Embryonic facial prominence (tissue), 1 donor: Measurements from ENCODE around the gene LAMA5.

Source experiments
- DNase-seq: peaks from one replicate; pipeline ENCODE4 v3.0.0-alpha.2; 2016; ENCODE audit errors: extremely low spot score

The LAMA5 gene

GRCh38 chr20:62370115-62370806 is 3.1 kb upstream of the LAMA5 start:
- no peak for DNase-seq

DNA sequence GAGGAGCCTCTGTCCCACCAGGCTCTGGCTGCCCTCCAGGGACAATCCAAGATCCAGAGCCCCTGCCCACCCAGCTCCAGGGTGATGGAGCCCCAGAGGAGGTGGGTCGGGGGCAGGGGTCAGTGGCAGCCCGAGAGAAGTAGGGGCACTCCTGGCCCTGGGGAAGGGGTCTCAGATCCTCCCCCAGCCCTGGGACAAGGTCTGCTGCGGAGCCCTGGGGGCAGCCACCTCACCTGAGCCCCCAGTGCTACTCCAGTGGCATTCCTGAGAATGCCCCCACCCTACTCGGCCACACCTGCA is 2.7 kb upstream of the LAMA5 start:
- no peak for DNase-seq

DNA sequence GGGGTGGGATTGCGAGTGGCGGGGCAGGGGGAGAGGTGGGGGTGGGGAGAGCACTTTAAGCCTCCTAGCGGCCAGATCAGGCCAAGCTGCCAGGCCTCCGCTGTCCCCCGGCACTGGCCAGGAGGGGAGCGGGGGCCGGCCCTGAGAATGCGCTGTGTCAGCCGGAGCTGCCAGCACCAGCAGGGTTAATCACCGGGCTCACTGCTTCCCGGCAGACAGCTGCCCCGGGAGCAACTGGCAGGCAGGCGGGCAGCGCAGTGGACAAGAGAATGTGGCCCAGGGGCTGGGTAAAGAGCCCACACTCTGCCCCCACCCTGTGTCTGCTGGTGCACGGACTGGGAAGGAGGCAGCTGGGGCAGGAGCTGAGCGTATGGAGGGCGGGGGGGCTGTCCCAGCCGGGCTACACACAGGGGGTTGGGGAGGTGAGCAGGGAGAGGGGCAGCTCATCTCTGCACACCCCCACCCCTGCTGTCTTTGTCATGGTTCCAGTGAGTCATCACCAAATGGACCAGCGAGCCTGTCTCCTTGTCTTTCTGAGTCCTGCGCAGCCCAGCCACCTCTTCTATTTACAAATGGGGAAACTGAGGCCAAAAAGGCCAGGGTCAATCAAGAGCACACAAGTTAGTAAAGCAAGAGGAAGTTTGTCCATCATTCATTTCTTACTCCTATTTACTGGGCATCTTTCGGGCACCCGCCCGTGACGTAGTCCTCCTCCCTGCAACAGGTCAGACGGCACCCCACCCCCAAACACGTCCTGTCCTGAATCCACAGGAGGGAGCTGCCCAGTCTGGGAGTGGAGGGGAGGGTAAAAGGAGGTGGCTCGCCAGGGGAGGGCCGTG is 2.1 kb upstream of the LAMA5 start:
- no peak for DNase-seq

GRCh38 chr20:62368392-62368975 is 1.4 kb upstream of the LAMA5 start:
- no peak for DNase-seq

DNA sequence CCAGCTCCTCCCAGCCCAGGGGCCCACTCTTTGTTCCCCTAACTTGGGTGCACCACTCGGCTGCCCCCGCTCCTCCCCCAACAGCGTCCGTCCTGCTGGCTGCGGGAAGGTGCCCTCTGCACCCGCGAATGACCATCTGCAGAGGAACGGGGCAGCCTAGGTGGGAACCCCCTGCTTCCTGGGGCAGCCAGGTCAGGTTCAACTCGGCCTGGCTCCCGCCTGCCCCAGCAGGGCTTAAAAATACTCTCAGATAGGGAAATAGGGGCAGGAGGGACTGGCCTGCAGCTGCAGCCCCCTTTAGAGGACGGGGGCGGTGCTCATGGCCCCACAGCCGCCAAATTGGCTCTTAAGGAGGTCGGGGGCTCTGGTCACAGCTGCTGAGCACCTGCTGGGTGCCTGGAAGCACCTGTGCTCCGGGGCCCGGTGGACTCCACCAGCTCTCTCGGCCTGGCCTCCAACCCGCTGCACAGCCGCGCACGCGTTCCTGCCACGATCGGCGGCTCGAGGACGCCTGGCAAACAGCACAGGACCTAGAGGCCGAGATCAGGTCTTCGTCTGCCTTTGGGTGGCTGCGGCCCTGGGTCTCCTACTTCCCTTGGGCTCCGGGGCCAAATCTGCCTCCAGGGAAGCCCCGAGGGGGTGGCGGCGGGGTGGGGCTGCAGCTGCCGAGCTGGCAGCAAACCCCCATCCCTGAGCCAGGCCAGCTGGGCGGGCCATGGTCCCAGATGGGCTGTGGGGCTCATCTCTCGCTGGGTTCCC is 700 bp upstream of the LAMA5 start:
- no peak for DNase-seq

- no peak for DNase-seq
These were observed 559 bp downstream of the LAMA5 start for GRCh38 chr20:62366370-62367135.

DNA sequence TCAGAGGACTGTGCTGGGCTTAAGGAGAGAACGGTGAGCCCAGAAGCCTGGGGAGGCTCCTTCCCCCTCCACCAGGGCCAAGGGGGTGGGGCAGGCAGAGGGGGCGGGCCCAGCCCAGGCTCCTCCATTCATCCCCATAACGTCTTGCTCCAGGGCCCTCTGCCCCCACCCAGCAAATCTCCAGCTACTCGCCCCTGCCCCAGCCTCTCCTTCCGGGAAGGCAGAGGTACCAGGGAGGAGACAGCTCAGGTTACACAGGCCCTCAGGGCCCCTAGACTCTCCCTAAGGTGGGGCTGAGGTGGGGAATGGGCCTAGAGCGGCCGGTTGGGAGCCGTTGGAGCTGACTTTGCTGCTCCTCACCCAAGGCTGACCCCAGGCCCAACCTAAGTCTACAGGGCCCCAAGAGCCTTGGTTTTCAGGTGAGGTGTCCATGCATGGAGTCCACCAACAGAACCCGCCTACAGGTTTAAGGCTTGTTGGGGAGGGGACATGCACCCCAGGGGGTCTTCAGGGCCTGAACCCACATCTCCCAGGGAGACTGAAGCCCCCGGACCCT is 1.2 kb downstream of the LAMA5 start:
- no peak for DNase-seq

DNA sequence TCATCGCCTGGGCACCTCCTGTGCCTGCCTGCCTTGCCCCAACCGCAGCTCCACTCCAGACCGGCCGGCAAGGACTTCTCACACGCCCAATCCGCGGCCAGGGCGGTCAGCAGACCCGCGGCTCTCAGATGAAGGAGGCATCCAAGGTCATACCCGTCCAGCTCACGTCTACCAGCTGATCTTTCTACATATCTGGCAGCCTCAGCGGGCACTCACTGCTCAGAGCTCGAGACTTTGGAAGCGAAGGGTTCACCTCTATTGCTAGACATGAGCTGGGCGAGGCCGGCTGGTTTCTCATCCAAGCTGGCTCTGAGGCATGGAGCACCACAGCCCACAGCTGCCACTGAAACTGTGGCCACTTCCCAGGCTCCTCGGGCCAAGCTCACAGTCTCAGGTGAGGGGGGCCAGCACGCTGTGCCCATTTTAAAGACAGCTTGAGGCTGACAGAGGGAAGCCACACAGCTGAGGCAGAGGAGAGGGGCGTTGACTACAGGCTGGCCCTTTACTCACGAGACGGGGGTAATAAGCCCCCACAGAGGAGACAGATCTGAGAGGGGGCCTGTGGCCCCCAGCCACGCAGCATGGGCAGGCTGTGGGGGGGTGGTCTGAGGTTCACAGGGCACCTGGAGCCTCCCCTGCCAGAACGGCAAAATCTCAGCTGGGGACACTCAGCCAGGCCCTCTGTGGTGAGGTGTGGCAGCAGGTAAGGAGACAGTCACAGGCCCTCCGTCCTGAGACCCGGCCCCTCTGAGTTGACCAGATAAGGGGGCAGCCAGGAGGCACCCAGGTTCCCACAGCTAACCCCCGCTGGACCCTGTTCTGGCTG is 2.0 kb downstream of the LAMA5 start:
- DNase-seq = no peak

GRCh38 chr20:62363920-62364851 is 2.9 kb downstream of the LAMA5 start:
- DNase-seq = no peak

- no peak for DNase-seq
These were observed 3.9 kb downstream of the LAMA5 start for GRCh38 chr20:62362991-62363919.

DNA sequence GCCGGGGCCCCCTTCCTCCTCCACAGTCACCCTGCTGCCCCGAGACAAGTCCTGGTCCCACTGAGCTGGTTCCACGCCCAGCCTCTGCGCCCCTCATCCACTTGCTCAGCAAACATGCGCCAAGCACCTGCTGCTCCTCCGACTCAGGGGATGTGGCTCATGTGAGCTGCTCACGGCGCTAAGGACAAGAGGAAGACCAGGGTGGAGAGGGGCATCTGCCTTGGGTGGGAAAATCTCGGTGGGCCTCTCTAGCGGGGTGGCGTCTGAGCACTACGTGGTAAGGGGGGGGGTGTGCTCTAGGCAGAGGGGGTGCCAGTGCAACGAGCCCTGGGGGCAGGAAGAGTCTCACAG is 4.5 kb downstream of the LAMA5 start:
- DNase-seq = no peak

DNA sequence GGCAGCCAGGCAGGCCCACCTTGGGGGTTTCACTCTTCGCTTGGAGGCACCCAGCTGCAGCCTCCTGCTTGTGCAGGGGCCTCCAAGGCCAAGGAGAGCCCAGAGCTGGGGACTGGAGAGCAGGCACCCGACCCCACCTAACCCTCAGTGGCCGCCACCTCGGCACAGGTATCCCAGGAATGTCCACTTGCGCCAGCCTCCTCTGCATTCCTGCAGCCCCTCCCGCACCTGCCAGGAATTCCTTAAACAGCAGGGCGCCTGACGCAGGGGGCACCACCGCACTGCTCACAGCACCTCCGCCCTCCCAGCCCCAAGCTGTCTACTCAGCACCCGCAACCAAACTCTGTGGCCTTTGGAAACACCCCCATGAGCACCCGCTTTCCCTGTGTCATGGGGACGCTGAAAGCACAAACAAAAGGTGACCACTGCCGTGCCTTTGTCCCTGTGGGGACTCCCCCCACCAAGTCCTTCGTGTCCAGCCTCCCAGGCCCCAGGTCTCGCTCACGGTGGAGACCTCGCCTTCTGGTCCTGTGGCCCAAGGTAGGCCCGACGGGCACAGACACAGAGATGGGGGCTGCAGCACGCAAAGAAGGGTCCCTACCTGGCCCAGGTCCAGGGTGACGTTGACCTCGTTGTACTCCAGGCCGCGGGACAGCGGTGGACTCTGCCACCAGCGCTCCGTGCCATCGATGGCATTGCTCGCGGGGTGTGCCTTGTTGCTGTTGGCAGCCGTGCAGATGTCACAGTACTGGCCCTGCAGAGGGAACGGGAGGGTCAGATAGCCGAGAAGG is 5.1 kb downstream of the LAMA5 start:
- DNase-seq = no peak

DNA sequence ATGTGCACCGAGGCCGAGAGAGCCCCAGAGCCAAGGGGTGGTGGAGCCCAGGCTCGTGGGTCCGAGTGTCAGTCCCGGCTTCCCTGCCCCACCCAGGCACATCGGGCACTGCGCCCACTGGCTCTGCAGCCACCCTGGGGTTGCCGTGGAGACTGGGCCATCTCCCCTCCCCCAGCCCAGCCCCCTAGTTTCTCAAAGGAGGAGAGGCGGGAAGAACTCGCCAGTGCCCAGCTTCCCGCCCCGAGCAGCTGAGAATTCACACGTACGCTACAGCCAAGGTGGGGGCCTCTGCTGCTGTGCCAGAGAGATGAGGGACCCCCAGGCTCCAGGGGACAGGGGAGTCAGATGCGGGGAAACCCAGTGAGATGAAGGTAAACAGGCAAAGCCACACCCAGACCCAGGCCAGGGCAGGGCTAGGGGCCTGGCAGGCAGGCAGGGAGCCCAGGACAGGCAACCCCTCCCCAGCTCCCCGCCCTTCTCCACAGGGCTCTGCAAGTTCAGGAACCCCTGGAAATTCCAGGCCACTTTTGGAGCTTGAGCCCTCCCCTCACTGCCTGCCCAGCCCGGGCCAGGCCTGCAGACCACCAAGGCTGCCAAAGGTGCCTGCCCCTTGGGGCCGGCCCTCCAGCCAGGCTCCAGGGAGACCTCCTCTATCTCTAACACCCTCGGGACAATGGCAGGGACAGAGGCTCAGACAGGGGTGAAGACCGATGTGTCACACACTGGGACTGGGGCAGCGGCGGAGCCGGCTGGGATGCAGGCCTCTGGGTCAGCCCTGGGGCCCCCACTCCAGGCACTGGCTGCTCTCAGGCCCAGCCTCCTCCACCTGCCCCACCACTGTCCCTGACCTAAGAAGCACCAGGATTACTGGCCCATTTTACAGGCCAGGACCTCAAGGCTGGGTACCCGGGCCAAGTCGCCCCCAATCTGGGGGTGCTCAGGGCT is 6.0 kb downstream of the LAMA5 start:
- no peak for DNase-seq

DNA sequence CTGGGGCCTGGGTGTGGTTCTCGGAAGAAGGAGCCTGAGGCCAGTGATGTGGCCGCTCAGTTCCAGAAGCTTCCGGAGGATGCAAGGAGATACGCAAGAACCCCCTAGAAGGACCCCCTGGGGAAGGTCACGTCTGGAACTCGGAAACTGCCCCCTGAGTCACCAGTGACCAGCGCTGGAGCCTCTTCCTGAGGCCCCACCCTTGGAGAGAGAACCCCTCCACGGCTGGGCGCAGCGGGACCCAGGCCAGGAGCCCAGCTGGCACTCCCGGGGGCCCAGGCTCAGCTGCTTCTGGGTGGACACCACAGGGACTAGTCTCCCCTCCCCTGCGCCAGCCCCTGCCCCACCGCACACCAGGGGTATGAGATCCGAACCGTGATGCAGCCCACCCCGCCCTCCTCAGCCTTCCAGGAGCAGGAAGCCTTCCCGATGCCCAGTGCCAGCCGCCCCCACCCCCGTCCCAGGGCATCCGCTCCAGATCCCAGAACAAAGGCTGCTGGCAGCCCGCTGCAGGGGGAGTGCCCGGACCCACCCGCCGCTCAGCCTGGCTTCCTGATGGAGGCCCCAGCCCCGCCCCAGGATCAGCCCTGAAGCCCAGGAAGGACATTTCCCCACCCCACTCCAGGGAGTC is 7.5 kb downstream of the LAMA5 start:
- DNase-seq = no peak

GRCh38 chr20:62359043-62359490 is 8.0 kb downstream of the LAMA5 start:
- DNase-seq = no peak
